Adrenal gland (tissue), 5 donors: ENCODE results near the gene LIPT1.

Experiments
- CTCF ChIP-seq, 6 experiments: fragments of 450-650 bp in 4 of 6; fragments of 200-600 bp in 2 of 6; sonication (generic) in 1 of 6; IDR thresholded peaks; 1 replicate in 5 of 6; 2 replicates in 1 of 6; pipeline versions ENCODE4 v1.5.1 to v1.8.0; 2016 to 2021; ENCODE audit warnings: antibody characterized with exemption in 6 of 6, mild to moderate bottlenecking in 2 of 6, moderate library complexity in 1 of 6
- POLR2A ChIP-seq, 2 donors: fragments of 450-650 bp; IDR thresholded peaks; one replicate each; pipeline ENCODE4 v1.6.1; 2017; ENCODE audit warnings: antibody characterized with exemption in 2 of 2, mild to moderate bottlenecking in 2 of 2, moderate library complexity in 1 of 2
- donor health status: DM: no; HTN: no; CAD: no.

GRCh38 chr2:99111236-99111635, 43.5 kb upstream of the LIPT1 start:
- TF ChIP-seq CTCF (IDR thresholded peaks at IDR 0.05) (no peak), POLR2A (IDR thresholded peaks at IDR 0.05) (no peak)
